Stimulated activated effector memory CD8-positive, alpha-beta T cell treated with anti-CD3 and anti-CD28 coated beads, Interleukin-12 subunit alpha, Interleukin-12 subunit beta, amount 100 ng/mL, for 72 hours (primary cell): Measurements from ENCODE around the gene CFAP141.
"Not testable (repeated sequence)": the region's sequence is repeated elsewhere in the genome, so short reads cannot be mapped to it uniquely, and the experiment has no call there.

Experiments
- ATAC-seq: fragments of 150-1000 bp; cut with Tn5 transposase; 2 replicates; pipeline ENCODE4 v1.10.0; 2021
- DNase-seq, 2 donors: peaks; one replicate each; pipeline ENCODE4 v3.0.0; 2021 to 2022; ENCODE audit warnings: low spot score in 2 of 2
- H3K27ac Mint-ChIP-seq: one replicate; pipeline ENCODE4 v1.8.0; 2022; ENCODE audit warnings: mild to moderate bottlenecking, mixed read lengths
- H3K36me3 Mint-ChIP-seq: one replicate; pipeline ENCODE4 v1.8.0; 2022; ENCODE audit warnings: mild to moderate bottlenecking, mixed read lengths
- H3K4me1 Mint-ChIP-seq: one replicate; pipeline ENCODE4 v1.8.0; 2022; ENCODE audit warnings: mixed read lengths
- H3K4me3 Mint-ChIP-seq: one replicate; pipeline ENCODE4 v1.8.0; 2022; ENCODE audit warnings: mild to moderate bottlenecking, mixed read lengths
- H3K9me3 Mint-ChIP-seq: one replicate; pipeline ENCODE4 v1.8.0; 2022; ENCODE audit warnings: mixed read lengths

The CFAP141 gene

GRCh38 chr1:154206196-154206595 lies at the start of gene CFAP141:
Gene CFAP141 (minus strand): TSS chr1:154206333. CDS start chr1:154206307, 26 bp downstream.
- Mint-ChIP-seq H3K36me3 (peaks cover 65% of the 10 kb centered on the region), H3K4me3 (no peak within 1 kb of the TSS), H3K27ac (peak within 1 kb of the TSS; percentile 75), H3K4me1 (peaks cover 25% of the 10 kb centered on the region), H3K9me3 (no peaks in the 10 kb centered on the region)
- no peak for DNase-seq
- peak; percentile 91 for ATAC-seq

GRCh38 chr1:154253671-154254070 lies 47.5 kb upstream of the CFAP141 start:
- Mint-ChIP-seq H3K36me3 (peaks cover 100% of the 10 kb centered on the region), H3K4me3 (no peak overlapping the region), H3K9me3 (no peaks in the 10 kb centered on the region), H3K4me1 (no peaks in the 10 kb centered on the region), H3K27ac (peak overlapping the region; percentile 13)
- DNase-seq (no peak), ATAC-seq (no peak)

GRCh38 chr1:154241703-154242351 lies 35.7 kb upstream of the CFAP141 start:
- DNase-seq (no peak), ATAC-seq (peak; percentile 69)
- no peaks in the 10 kb centered on the region for H3K9me3 Mint-ChIP-seq
- peaks cover 100% of the 10 kb centered on the region for H3K36me3 Mint-ChIP-seq
- H3K4me3 Mint-ChIP-seq = no peak overlapping the region
- peaks cover 27% of the 10 kb centered on the region for H3K4me1 Mint-ChIP-seq
- H3K27ac Mint-ChIP-seq = peak overlapping the region; percentile 61

GRCh38 chr1:154240294-154240833 lies 34.2 kb upstream of the CFAP141 start:
- no peak for DNase-seq
- H3K4me3 Mint-ChIP-seq = no peak overlapping the region
- H3K27ac Mint-ChIP-seq = peak overlapping the region; percentile 61
- ATAC-seq = peak; percentile 54
- H3K9me3 Mint-ChIP-seq = no peaks in the 10 kb centered on the region
- H3K36me3 Mint-ChIP-seq = peaks cover 100% of the 10 kb centered on the region
- peaks cover 27% of the 10 kb centered on the region for H3K4me1 Mint-ChIP-seq

GRCh38 chr1:154239491-154239890 lies 33.4 kb upstream of the CFAP141 start:
- H3K9me3 Mint-ChIP-seq = no peaks in the 10 kb centered on the region
- H3K4me1 Mint-ChIP-seq = peaks cover 27% of the 10 kb centered on the region
- ATAC-seq (no peak), DNase-seq (no peak)
- peak overlapping the region; percentile 5 for H3K27ac Mint-ChIP-seq
- H3K36me3 Mint-ChIP-seq = peaks cover 100% of the 10 kb centered on the region
- H3K4me3 Mint-ChIP-seq = no peak overlapping the region

- Mint-ChIP-seq H3K9me3 (no peaks in the 10 kb centered on the region), H3K4me1 (peaks cover 27% of the 10 kb centered on the region), H3K4me3 (no peak overlapping the region), H3K36me3 (peaks cover 100% of the 10 kb centered on the region), H3K27ac (peak overlapping the region; percentile 54)
- DNase-seq (no peak), ATAC-seq (no peak)
Measured at GRCh38 chr1:154237880-154238506, 31.9 kb upstream of the CFAP141 start.

- ATAC-seq (no peak), DNase-seq (no peak)
- no peak overlapping the region for H3K4me3 Mint-ChIP-seq
- H3K36me3 Mint-ChIP-seq = peaks cover 100% of the 10 kb centered on the region
- H3K4me1 Mint-ChIP-seq = peaks cover 27% of the 10 kb centered on the region
- H3K9me3 Mint-ChIP-seq = no peaks in the 10 kb centered on the region
- H3K27ac Mint-ChIP-seq = peak overlapping the region; percentile 54
Measured at GRCh38 chr1:154237435-154237834, 31.3 kb upstream of the CFAP141 start.

- ATAC-seq (no peak), DNase-seq (no peak)
- Mint-ChIP-seq H3K36me3 (peaks cover 100% of the 10 kb centered on the region), H3K4me3 (no peak overlapping the region), H3K9me3 (no peaks in the 10 kb centered on the region), H3K27ac (peak overlapping the region; percentile 23), H3K4me1 (peaks cover 21% of the 10 kb centered on the region)
Measured at GRCh38 chr1:154236855-154237254, 30.7 kb upstream of the CFAP141 start.

GRCh38 chr1:154233127-154233526 lies 27.0 kb upstream of the CFAP141 start:
- H3K9me3 Mint-ChIP-seq, ATAC-seq, H3K4me1 Mint-ChIP-seq, DNase-seq, H3K4me3 Mint-ChIP-seq: not testable (repeated sequence)
- H3K27ac Mint-ChIP-seq = peak overlapping the region; percentile 26
- peaks cover 100% of the 10 kb centered on the region for H3K36me3 Mint-ChIP-seq

- DNase-seq, H3K9me3 Mint-ChIP-seq, H3K4me3 Mint-ChIP-seq, ATAC-seq, H3K4me1 Mint-ChIP-seq: not testable (repeated sequence)
- H3K36me3 Mint-ChIP-seq = peaks cover 100% of the 10 kb centered on the region
- peak overlapping the region; percentile 74 for H3K27ac Mint-ChIP-seq
Measured at GRCh38 chr1:154231112-154231511, 25.0 kb upstream of the CFAP141 start.

GRCh38 chr1:154225370-154225769 lies 19.2 kb upstream of the CFAP141 start:
- Mint-ChIP-seq H3K9me3 (no peaks in the 10 kb centered on the region), H3K4me3 (no peak overlapping the region), H3K27ac (peak overlapping the region; percentile 98), H3K36me3 (peaks cover 100% of the 10 kb centered on the region), H3K4me1 (peaks cover 47% of the 10 kb centered on the region)
- DNase-seq (no peak), ATAC-seq (no peak)

- H3K4me1 Mint-ChIP-seq = peaks cover 56% of the 10 kb centered on the region
- DNase-seq (no peak), ATAC-seq (no peak)
- H3K36me3 Mint-ChIP-seq = peaks cover 100% of the 10 kb centered on the region
- H3K27ac Mint-ChIP-seq = peak overlapping the region; percentile 98
- peak overlapping the region; percentile 94 for H3K4me3 Mint-ChIP-seq
- H3K9me3 Mint-ChIP-seq = no peaks in the 10 kb centered on the region
Measured at GRCh38 chr1:154223621-154224020, 17.5 kb upstream of the CFAP141 start.

GRCh38 chr1:154222918-154223317 lies 16.8 kb upstream of the CFAP141 start:
- ATAC-seq = no peak
- peaks cover 63% of the 10 kb centered on the region for H3K4me1 Mint-ChIP-seq
- peak overlapping the region; percentile 98 for H3K27ac Mint-ChIP-seq
- peaks cover 100% of the 10 kb centered on the region for H3K36me3 Mint-ChIP-seq
- peak overlapping the region; percentile 94 for H3K4me3 Mint-ChIP-seq
- DNase-seq = no peak
- no peaks in the 10 kb centered on the region for H3K9me3 Mint-ChIP-seq

GRCh38 chr1:154222518-154222917 lies 16.4 kb upstream of the CFAP141 start:
- no peak for DNase-seq
- Mint-ChIP-seq H3K9me3 (no peaks in the 10 kb centered on the region), H3K27ac (peak overlapping the region; percentile 98), H3K4me3 (peak overlapping the region; percentile 94), H3K36me3 (peaks cover 100% of the 10 kb centered on the region), H3K4me1 (peaks cover 63% of the 10 kb centered on the region)
- ATAC-seq = no peak

GRCh38 chr1:154221278-154222001 lies 15.3 kb upstream of the CFAP141 start:
- H3K9me3 Mint-ChIP-seq = no peaks in the 10 kb centered on the region
- DNase-seq = peak; percentile 60 to 84
- peaks cover 100% of the 10 kb centered on the region for H3K36me3 Mint-ChIP-seq
- H3K27ac Mint-ChIP-seq = peak overlapping the region; percentile 98
- H3K4me3 Mint-ChIP-seq = peak overlapping the region; percentile 94
- peaks cover 63% of the 10 kb centered on the region for H3K4me1 Mint-ChIP-seq
- peak; percentile 56 for ATAC-seq
